MG63 (cell line): Measurements from ENCODE around the gene ESR1. TPM values are rescaled to one million over a fixed set of nuclear protein-coding genes. Genes with fewer than 3 reads are reported as not detected.

ENCODE experiments used
- DNase-seq: peaks from one replicate; pipeline ENCODE4 v3.0.0-alpha.2; 2020
- H3K27me3 ChIP-seq: fragments of 250-450 bp; sonication (Bioruptor Pico); 2 replicates; pipeline ENCODE4 v1.5.1; 2020; ENCODE audit warnings: mild to moderate bottlenecking, moderate library complexity
- H3K36me3 ChIP-seq: fragments of 250-450 bp; sonication (Bioruptor Pico); 2 replicates; pipeline ENCODE4 v1.5.1; 2020; ENCODE audit warnings: mild to moderate bottlenecking, moderate library complexity
- H3K4me3 ChIP-seq: fragments of 250-450 bp; sonication (Bioruptor Pico); 2 replicates; pipeline ENCODE4 v1.5.1; 2020; ENCODE audit warnings: mild to moderate bottlenecking, moderate library complexity
- H3K9me3 ChIP-seq: fragments of 250-450 bp; sonication (Bioruptor Pico); 2 replicates; pipeline ENCODE4 v1.5.1; 2020; ENCODE audit warnings: mild to moderate bottlenecking, moderate library complexity
- total RNA-seq: library from RNA; depleted of rRNA; stranded (reverse); fragments of >200 nt; shearing (Covaris generic); gene quantifications from 2 replicates; pipeline ENCODE4 v1.2.3, GENCODE V29; 2014; ENCODE audit warnings: low replicate concordance

Gene ESR1
- total RNA-seq, 1 experiment from 2014 or later = not detected

DNA sequence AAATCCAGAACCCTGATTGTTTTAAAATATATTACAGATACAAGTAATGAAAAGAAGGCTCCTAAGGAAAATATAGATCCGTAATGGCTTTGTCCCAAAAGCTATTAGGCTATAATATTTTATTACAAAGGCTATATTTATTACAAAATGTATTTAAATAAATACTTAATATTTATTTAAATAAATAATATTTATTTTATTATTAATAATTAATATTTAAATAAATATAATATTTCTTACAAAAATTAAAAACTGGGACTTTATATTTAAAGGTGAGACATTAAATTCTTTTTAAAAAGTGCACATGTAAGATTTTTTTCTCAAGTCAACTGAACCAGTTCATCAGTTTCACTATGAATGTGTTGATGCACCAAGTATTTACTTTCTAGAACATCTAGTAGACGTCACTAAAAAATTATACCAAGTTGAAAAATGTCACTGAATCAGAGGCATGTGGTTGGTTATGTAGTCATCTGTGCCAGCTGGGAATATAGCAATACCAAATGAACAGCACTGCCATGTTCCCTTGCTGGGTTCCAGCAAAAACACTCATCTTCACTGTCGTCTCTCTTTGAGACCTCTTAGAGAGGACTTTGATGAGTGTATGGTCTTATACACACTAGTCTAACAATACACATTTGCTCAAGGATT lies 278.9 kb downstream of the ESR1 start:
- H3K9me3 ChIP-seq = no peaks in the 10 kb centered on the region
- H3K36me3 ChIP-seq = no peaks in the 10 kb centered on the region
- no peaks in the 10 kb centered on the region for H3K27me3 ChIP-seq
- no peak overlapping the region for H3K4me3 ChIP-seq
- no peak for DNase-seq

DNA sequence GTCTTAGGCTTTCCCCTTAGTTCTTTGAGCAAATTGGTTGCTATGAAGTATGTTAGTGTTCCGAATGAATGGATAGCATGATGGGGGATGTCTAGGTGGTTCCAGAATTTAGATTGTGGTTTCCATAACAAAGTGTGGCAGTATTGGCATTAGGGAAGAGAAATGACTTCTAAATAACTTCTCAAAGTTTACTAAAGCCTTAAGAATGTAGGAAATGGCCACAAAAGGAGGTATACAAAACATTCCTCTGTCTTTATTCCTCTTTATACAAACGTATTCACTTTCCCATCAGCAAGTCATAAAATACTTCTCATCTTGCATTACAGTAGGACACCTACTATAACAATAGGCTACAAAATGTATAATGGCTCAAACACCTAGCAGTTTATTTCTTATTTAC lies 279.6 kb downstream of the ESR1 start:
- H3K27me3 ChIP-seq = no peaks in the 10 kb centered on the region
- H3K4me3 ChIP-seq = no peak overlapping the region
- H3K9me3 ChIP-seq = no peaks in the 10 kb centered on the region
- no peaks in the 10 kb centered on the region for H3K36me3 ChIP-seq
- no peak for DNase-seq

DNA sequence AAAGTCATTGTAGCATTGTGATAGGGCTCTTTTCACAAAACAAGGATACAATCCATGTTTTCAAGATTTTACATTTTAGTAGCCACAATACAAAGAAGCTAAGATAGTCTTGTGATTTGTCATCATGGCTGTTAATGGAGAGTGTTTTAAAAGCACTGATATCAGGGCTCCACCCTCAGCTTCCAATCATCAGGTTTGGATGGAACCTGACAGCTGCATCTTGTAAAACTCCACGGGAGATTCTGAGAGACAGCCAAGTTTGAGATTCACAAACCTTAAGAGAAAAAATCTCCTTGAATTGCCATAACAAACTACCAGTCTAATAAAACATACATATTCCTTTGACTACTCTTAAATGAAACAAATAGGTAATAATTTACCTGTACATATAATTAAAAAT lies 280.2 kb downstream of the ESR1 start:
- Histone ChIP-seq H3K27me3 (no peaks in the 10 kb centered on the region), H3K36me3 (no peaks in the 10 kb centered on the region), H3K4me3 (no peak overlapping the region), H3K9me3 (no peaks in the 10 kb centered on the region)
- DNase-seq = no peak

DNA sequence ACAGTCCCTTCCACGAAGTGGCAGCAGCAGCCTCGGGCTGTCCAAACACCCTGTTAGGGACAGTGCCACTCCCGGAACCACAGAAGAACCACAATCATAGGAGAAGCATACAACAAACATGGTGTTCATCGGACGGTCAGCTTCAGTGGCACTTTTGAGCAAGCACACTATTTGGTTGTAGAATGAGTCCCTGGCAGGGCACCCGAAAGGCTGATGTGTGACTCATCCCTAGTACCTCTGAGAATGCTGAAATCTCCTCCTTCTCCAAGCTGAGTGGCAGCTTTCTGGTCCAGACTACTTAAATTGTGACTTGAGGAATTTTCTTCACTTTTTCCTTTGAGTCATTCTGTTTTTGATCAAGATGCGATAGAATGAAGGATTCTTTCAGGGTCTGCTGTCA lies 282.5 kb downstream of the ESR1 start:
- Histone ChIP-seq H3K36me3 (no peaks in the 10 kb centered on the region), H3K27me3 (no peaks in the 10 kb centered on the region), H3K9me3 (0 out of 2 replicates have a peak, but pooled peaks cover 5% of the 10 kb centered on the region), H3K4me3 (no peak overlapping the region)
- peak; percentile 62 for DNase-seq

DNA sequence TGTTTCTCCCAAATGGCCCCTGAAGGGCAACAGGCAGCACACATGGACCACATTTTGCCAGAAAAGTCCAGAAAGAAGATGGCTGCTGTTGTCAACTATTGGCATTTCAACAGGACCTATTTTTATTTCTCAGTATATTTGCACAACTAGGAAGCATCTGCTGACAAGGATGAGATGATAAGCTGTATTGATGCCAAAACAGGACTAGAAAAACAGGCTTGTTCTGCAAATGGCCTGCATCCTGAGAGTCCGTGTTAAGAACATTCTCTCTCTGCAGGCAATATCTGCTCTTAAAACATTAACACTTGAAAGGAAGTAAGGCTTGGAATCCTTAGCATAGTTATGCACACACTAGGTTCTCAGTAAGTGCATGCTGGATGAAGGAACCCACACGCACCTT lies 283.7 kb downstream of the ESR1 start:
- Histone ChIP-seq H3K36me3 (no peaks in the 10 kb centered on the region), H3K4me3 (no peak overlapping the region), H3K9me3 (peaks cover 14% of the 10 kb centered on the region), H3K27me3 (no peaks in the 10 kb centered on the region)
- DNase-seq = no peak

DNA sequence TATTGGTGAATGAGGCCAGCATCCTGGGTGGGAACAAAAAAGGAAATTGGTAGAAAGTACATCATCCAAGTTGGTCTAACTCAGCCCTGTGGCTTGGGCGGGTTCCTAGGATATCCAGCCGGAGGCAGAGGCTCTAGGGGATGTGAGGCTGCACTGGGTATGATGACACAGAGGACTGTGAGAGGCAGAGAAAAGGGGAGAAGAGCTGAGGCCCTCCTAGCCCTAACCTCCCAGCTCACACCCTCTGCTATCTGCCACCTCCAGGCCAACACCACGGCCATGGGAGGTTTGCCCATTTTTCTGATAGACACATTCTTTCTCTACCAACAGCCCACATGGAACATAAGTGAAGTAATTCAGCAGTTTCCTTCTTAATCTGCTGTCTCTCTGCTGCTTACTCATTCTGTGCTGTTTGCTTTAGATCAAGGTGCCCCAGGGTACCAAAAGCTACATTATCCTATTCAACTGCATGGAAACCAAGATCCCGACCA lies 284.4 kb downstream of the ESR1 start:
- no peak overlapping the region for H3K4me3 ChIP-seq
- peak; percentile 21 for DNase-seq

DNA sequence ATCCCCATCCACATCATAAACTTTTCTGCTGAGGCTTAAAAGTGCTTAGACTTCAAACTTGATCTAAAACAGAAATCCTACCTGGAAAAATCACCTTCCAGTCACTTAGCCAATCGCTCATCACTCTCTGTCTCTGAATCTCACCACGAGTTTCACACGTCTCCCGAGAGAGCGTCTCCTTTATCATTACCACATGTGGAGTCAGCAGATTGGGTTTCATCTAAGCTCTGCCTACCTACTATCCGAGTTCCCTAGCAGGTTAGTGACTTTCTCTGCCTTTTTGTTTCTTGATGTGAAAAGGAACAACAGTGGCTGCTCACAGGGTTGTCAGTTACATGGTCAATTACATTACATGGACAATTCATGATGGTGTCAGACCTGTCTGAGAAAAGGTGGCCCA lies 286.2 kb downstream of the ESR1 start:
- Histone ChIP-seq H3K4me3 (no peak overlapping the region), H3K36me3 (no peaks in the 10 kb centered on the region), H3K27me3 (no peaks in the 10 kb centered on the region), H3K9me3 (peaks cover 16% of the 10 kb centered on the region)
- DNase-seq = no peak

More for the DNA sequence above, 284.4 kb downstream of the ESR1 start:
- H3K9me3 ChIP-seq = peaks cover 16% of the 10 kb centered on the region
- H3K36me3 ChIP-seq = no peaks in the 10 kb centered on the region
- no peaks in the 10 kb centered on the region for H3K27me3 ChIP-seq

DNA sequence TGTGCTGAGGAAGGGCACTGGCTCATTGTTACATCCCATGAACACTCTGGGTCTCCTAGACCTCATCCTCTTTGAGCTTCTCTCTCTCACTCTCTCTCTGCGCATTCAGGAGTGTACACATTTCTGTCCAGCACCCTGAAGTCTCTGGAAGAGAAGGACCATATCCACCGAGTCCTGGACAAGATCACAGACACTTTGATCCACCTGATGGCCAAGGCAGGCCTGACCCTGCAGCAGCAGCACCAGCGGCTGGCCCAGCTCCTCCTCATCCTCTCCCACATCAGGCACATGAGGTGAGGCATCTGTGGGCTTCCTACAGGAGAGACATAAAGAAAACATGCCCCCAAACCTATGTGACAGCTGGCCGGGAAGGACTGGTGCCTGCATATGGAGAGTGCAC lies 286.8 kb downstream of the ESR1 start:
- DNase-seq = no peak
- Histone ChIP-seq H3K36me3 (no peaks in the 10 kb centered on the region), H3K4me3 (no peak overlapping the region), H3K27me3 (no peaks in the 10 kb centered on the region), H3K9me3 (peaks cover 16% of the 10 kb centered on the region)

DNA sequence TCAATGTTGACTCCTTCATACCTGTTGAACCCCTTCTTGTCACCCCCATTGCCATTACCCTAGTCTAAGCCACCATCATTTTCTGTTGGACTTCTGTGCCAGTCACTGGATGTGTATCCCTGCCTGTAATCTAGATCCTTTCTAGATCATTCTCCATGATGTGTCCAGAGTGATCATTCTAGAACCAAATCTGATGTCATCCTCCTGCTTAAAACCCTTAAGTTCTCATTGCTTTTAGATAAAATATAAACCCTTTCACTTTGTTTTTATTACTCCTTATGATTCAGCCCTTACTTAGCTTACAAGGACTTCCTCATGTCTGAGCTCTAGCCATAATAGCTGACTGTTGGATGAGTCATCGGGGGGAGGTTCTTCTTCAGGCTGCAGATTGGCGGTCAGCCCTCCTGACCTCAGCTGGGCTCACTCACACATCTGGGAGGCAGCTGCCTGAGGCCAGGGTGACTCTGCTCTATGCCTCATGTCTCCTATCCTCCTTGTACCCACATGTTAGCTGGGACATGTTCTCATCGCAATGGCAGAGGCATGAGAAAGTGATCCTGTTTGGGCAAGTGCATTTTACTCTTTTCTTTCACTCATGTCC lies 287.6 kb downstream of the ESR1 start:
- peaks cover 16% of the 10 kb centered on the region for H3K9me3 ChIP-seq
- peak; percentile 91 for DNase-seq
- H3K36me3 ChIP-seq = no peaks in the 10 kb centered on the region
- H3K4me3 ChIP-seq = no peak overlapping the region
- no peaks in the 10 kb centered on the region for H3K27me3 ChIP-seq

DNA sequence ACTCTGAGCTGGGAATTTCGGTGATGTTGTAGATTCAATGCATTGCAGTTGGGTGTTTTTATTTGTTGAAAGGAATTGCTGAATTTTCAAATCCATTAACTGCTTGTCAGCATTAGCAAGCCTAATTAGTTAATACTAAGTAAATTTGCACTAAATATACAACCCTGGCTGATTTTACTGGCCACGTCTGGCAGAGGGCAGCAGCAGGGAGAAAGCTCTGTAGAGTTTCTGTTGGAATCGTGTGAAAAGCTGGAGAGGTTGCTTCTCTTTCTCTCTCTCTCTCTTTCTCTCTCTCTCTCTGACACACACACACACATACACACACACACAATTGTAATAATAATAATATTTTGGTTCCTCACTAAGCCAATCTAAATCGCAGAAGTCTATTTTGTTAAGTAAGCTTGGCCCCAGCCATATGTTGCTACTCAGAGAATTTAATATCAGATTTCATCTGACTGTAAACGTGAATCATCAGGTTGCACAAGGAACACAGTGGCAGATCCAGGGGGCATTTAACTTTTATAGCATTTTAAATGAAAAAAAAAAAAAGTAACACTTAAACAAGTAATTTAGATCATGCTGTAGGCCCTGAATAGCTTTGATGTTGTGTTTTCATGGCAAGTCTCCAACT lies 289.5 kb downstream of the ESR1 start:
- Histone ChIP-seq H3K36me3 (no peaks in the 10 kb centered on the region), H3K9me3 (peaks cover 16% of the 10 kb centered on the region), H3K4me3 (no peak overlapping the region), H3K27me3 (no peaks in the 10 kb centered on the region)
- DNase-seq = peak; percentile 21

DNA sequence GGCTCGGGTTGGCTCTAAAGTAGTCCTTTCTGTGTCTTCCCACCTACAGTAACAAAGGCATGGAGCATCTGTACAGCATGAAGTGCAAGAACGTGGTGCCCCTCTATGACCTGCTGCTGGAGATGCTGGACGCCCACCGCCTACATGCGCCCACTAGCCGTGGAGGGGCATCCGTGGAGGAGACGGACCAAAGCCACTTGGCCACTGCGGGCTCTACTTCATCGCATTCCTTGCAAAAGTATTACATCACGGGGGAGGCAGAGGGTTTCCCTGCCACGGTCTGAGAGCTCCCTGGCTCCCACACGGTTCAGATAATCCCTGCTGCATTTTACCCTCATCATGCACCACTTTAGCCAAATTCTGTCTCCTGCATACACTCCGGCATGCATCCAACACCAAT lies 291.2 kb downstream of the ESR1 start:
- DNase-seq = no peak
- Histone ChIP-seq H3K4me3 (no peak overlapping the region), H3K9me3 (peaks cover 16% of the 10 kb centered on the region), H3K27me3 (no peaks in the 10 kb centered on the region), H3K36me3 (no peaks in the 10 kb centered on the region)

DNA sequence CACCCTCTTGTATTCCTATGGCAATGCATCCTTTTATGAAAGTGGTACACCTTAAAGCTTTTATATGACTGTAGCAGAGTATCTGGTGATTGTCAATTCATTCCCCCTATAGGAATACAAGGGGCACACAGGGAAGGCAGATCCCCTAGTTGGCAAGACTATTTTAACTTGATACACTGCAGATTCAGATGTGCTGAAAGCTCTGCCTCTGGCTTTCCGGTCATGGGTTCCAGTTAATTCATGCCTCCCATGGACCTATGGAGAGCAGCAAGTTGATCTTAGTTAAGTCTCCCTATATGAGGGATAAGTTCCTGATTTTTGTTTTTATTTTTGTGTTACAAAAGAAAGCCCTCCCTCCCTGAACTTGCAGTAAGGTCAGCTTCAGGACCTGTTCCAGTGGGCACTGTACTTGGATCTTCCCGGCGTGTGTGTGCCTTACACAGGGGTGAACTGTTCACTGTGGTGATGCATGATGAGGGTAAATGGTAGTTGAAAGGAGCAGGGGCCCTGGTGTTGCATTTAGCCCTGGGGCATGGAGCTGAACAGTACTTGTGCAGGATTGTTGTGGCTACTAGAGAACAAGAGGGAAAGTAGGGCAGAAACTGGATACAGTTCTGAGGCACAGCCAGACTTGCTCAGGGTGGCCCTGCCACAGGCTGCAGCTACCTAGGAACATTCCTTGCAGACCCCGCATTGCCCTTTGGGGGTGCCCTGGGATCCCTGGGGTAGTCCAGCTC lies 292.1 kb downstream of the ESR1 start:
- Histone ChIP-seq H3K36me3 (no peaks in the 10 kb centered on the region), H3K4me3 (no peak overlapping the region), H3K27me3 (no peaks in the 10 kb centered on the region), H3K9me3 (peaks cover 15% of the 10 kb centered on the region)
- DNase-seq = no peak

DNA sequence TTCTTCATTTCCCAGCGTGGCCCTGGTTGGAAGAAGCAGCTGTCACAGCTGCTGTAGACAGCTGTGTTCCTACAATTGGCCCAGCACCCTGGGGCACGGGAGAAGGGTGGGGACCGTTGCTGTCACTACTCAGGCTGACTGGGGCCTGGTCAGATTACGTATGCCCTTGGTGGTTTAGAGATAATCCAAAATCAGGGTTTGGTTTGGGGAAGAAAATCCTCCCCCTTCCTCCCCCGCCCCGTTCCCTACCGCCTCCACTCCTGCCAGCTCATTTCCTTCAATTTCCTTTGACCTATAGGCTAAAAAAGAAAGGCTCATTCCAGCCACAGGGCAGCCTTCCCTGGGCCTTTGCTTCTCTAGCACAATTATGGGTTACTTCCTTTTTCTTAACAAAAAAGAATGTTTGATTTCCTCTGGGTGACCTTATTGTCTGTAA lies 292.7 kb downstream of the ESR1 start:
- Histone ChIP-seq H3K4me3 (no peak overlapping the region), H3K36me3 (no peaks in the 10 kb centered on the region), H3K9me3 (peaks cover 12% of the 10 kb centered on the region), H3K27me3 (no peaks in the 10 kb centered on the region)
- DNase-seq = peak; percentile 73

DNA sequence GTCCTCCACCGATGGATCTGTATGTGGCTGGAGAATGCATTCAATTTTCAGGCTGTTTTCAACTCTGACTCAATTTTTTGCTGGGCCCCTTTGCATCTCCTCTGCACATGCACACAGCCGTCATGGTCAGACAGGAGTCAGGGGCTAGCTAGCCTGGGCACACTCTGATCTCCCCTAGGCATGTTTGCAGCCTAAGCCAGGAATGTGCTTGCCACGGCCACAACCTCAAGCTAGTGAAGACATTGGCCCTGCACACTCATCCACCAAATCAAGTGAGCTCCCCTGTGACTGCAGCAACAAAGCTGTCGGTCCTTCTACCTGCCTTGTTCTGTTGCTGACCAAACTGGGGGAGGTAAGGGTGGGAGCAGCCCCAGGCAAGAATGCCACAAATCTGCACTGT lies 300.5 kb downstream of the ESR1 start:
- no peak for DNase-seq
- H3K9me3 ChIP-seq = no peaks in the 10 kb centered on the region
- no peaks in the 10 kb centered on the region for H3K27me3 ChIP-seq
- no peak overlapping the region for H3K4me3 ChIP-seq
- H3K36me3 ChIP-seq = no peaks in the 10 kb centered on the region

DNA sequence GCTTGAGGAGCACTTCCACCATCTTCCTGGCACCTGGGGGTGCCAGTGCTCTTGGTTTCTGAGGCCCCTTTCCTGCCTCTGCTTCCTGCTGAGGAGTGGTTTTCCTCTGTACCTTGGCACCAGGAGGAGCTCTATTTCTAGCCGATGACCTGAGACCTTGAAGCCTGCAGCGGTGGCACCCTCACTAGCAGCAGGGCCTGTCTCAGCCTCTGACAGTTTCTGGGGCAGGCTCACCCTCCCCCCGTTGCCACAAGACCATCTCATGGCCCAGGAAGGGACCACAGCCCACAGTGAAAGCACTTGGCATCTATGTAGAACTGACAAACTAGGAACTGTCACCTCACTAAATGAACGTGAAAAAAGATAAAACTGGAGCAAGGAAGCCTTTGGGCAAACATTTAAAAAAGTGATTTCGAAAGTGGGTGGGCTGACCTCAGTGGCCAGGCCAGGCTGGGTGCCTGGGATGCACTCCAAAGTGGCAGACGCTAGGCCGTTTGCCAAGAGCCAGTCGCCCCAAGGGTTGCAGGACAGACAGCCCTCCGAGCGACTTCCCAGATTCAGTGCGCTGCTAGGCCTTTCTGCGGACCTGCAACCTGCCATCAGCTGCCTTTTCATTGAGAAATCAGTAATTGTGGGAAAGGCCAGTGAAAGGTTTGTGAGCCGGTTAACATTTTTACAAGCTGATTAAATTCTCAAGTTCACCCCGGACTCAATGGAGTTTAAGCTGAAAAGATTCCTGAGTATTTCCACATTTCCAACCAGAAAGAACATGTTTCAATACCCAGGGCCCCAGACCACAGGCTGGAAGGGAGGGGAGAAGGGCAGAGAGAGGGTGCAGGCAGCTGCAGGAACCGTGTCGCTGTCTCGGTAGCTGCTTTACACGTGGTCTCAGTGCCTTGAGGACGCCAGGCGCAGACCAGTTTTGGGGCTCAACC lies 303.7 kb downstream of the ESR1 start:
- Histone ChIP-seq H3K4me3 (no peak overlapping the region), H3K9me3 (no peaks in the 10 kb centered on the region), H3K36me3 (no peaks in the 10 kb centered on the region), H3K27me3 (no peaks in the 10 kb centered on the region)
- DNase-seq = no peak

DNA sequence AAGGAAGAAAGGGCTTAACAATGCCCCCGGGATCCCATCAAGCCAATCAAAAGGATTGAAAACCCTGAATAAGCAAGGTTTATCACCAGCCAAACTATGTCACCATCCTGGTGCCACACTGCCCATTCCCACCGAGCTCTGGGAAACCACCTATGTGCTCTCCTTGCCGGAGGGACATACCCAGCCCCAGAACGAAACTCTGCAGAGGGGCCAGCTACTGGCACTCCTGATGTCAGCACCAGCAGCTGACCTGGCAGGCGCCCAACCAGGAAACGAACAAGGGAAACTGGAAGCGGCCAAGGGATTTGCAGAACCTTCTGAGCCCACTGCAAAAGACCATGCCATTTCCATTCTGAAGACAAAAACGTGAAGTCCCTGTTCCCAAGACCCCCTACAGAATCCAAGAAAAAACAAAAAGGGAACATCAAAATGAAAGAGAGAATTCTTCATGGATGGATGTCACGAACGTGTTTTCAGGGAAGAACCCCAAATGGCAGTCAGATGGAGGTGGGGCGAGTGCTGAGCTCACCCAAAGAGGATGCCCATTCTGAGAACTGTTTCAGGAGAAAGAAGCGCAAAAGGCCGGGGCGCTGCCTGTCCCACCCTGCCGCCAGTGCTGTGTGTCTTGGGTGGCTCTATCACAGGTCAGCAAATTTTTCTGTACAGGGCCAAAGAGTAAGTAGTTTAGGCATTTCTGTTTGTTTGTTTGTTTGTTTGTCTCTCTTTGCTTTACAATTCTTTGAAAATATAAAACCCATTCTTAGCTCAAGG lies 305.2 kb downstream of the ESR1 start:
- Histone ChIP-seq H3K9me3 (no peaks in the 10 kb centered on the region), H3K27me3 (no peaks in the 10 kb centered on the region), H3K36me3 (no peaks in the 10 kb centered on the region), H3K4me3 (no peak overlapping the region)
- DNase-seq = no peak
